ENCODE data around the gene ORM1. TPM values are rescaled to one million over a fixed set of nuclear protein-coding genes. Genes with fewer than 3 reads are reported as not detected.
A peak's percentile ranks its signal among the peaks of the same experiment; 100 is the strongest.

Gene ORM1
- total RNA-seq, 6 experiments from 2014 or later = 11,577 to 28,471 (median 22,756) TPM

- no peak for TF ChIP-seq POLR2A (IDR thresholded peaks at IDR 0.05)
- TF ChIP-seq, protein P1, sequence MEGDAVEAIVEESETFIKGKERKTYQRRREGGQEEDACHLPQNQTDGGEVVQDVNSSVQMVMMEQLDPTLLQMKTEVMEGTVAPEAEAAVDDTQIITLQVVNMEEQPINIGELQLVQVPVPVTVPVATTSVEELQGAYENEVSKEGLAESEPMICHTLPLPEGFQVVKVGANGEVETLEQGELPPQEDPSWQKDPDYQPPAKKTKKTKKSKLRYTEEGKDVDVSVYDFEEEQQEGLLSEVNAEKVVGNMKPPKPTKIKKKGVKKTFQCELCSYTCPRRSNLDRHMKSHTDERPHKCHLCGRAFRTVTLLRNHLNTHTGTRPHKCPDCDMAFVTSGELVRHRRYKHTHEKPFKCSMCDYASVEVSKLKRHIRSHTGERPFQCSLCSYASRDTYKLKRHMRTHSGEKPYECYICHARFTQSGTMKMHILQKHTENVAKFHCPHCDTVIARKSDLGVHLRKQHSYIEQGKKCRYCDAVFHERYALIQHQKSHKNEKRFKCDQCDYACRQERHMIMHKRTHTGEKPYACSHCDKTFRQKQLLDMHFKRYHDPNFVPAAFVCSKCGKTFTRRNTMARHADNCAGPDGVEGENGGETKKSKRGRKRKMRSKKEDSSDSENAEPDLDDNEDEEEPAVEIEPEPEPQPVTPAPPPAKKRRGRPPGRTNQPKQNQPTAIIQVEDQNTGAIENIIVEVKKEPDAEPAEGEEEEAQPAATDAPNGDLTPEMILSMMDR (IDR thresholded peaks at IDR 0.05) = no peak
- Histone ChIP-seq H3K27ac (no peak overlapping the region), H3K36me3 (no peaks in the 10 kb centered on the region), H3K4me1 (peaks cover 0 to 49% (median 14%) of the 10 kb centered on the region in 4 donors), H3K4me3 (no peak overlapping the region), H3K27me3 (no peaks in the 10 kb centered on the region), H3K9me3 (no peaks in the 10 kb centered on the region)
- DNase-seq (peak in 1 of 3 donors; percentile 36), ATAC-seq (no peak)
- intact Hi-C loops (cut with DNase I) = no loop called here
- 93% methylated on average over 25 of the region's 28 CpGs for WGBS (ENCODE audit: insufficient coverage, low coverage, low lambda C conversion rate, missing lambda C conversion rate)
Measured at GRCh38 chr9:114311571-114312512, 11.1 kb upstream of the ORM1 start.

- Histone ChIP-seq H3K4me3 (no peak overlapping the region), H3K4me1 (peaks cover 0 to 54% (median 18%) of the 10 kb centered on the region in 4 donors), H3K36me3 (no peaks in the 10 kb centered on the region), H3K27me3 (no peaks in the 10 kb centered on the region), H3K9me3 (no peaks in the 10 kb centered on the region), H3K27ac (peak overlapping the region in 1 of 3 donors; percentile 29)
- intact Hi-C loops (cut with DNase I) = no loop called here
- WGBS (ENCODE audit: insufficient coverage, low coverage, low lambda C conversion rate, missing lambda C conversion rate) = 88% methylated on average over 5 of the region's 8 CpGs
- TF ChIP-seq POLR2A (IDR thresholded peaks at IDR 0.05) = no peak
- TF ChIP-seq, protein P1 (IDR thresholded peaks at IDR 0.05) = no peak
- ATAC-seq = no peak
- peak in 1 of 3 donors; percentile 37 for DNase-seq
Measured at GRCh38 chr9:114312513-114312875, 10.4 kb upstream of the ORM1 start.

- TF ChIP-seq, protein P1 (IDR thresholded peaks at IDR 0.05) = no peak
- TF ChIP-seq POLR2A (IDR thresholded peaks at IDR 0.05) = no peak
- Histone ChIP-seq H3K4me3 (no peak overlapping the region), H3K4me1 (peaks cover 0 to 54% (median 21%) of the 10 kb centered on the region in 4 donors), H3K36me3 (no peaks in the 10 kb centered on the region), H3K9me3 (no peaks in the 10 kb centered on the region), H3K27me3 (no peaks in the 10 kb centered on the region), H3K27ac (peak overlapping the region in 1 of 3 donors; percentile 8)
- DNase-seq (peak in 1 of 3 donors; percentile 36), ATAC-seq (no peak)
- 74% methylated on average over 8 of the region's 8 CpGs for WGBS (ENCODE audit: insufficient coverage, low coverage, low lambda C conversion rate, missing lambda C conversion rate)
- intact Hi-C loops (cut with DNase I) = no loop called here
Measured at GRCh38 chr9:114313186-114313585, 9.7 kb upstream of the ORM1 start.

- peak in 1 of 3 donors; percentile 46 for DNase-seq
- Histone ChIP-seq H3K4me3 (no peak overlapping the region), H3K36me3 (no peaks in the 10 kb centered on the region), H3K4me1 (peaks cover 0 to 60% (median 26%) of the 10 kb centered on the region in 4 donors), H3K27me3 (no peaks in the 10 kb centered on the region), H3K27ac (peak overlapping the region; percentile 66 to 85 (median 81)), H3K9me3 (no peaks in the 10 kb centered on the region)
- TF ChIP-seq POLR2A (IDR thresholded peaks at IDR 0.05) = no peak
- TF ChIP-seq, protein P1 (IDR thresholded peaks at IDR 0.05) = no peak
- WGBS (ENCODE audit: insufficient coverage, low coverage, low lambda C conversion rate, missing lambda C conversion rate) = 58% methylated on average over 6 of the region's 7 CpGs
- intact Hi-C loops (cut with DNase I) = no loop called here
- ATAC-seq = peak; percentile 1 to 35 (median 12)
Measured at GRCh38 chr9:114314256-114314867, 8.5 kb upstream of the ORM1 start.

All from right lobe of liver (tissue), 6 donors.